Kidney (tissue), 14 donors: ENCODE results near the gene RHOA. TPM values are rescaled to one million over a fixed set of nuclear protein-coding genes. Genes with fewer than 3 reads are reported as not detected.

Experiments
- DNase-seq, 5 donors: peaks; one replicate each; pipeline ENCODE4 v3.0.0-alpha.2; 2013 to 2020
- FAIRE-seq: peaks from 2 replicates; lab custom pipeline; 2012; peaks lifted over from hg19 to GRCh38; lab: Jason Lieb, UNC
- H3K27ac ChIP-seq, 2 donors: one replicate each; pipeline ENCODE4 v1.7.0; 2013; ENCODE audit warnings: low read depth in 2 of 2, low read length in 2 of 2, inconsistent platforms in 1 of 2
- H3K27me3 ChIP-seq: one replicate; pipeline ENCODE4 v1.7.1; 2013; ENCODE audit warnings: low read length, inconsistent platforms; ENCODE audit not compliant: control insufficient read depth, insufficient read depth
- H3K36me3 ChIP-seq, 3 donors: one replicate each; pipeline versions ENCODE4 v1.7.0 to v1.7.1; 2013; ENCODE audit warnings: low read length in 3 of 3, control low read depth in 1 of 3, inconsistent platforms in 1 of 3; ENCODE audit not compliant: insufficient read depth in 3 of 3, control insufficient read depth in 2 of 3
- H3K4me1 ChIP-seq, 3 donors: one replicate each; pipeline versions ENCODE4 v1.7.0 to v1.7.1; 2013; ENCODE audit warnings: low read length in 3 of 3, inconsistent platforms in 1 of 3, low read depth in 1 of 3; ENCODE audit not compliant: control insufficient read depth in 2 of 3, insufficient read depth in 2 of 3
- H3K4me3 ChIP-seq, 3 donors: one replicate each; pipeline versions ENCODE4 v1.7.0 to v1.8.1; 2013; ENCODE audit warnings: low read length in 3 of 3, control low read depth in 1 of 3, inconsistent platforms in 1 of 3
- H3K9ac ChIP-seq, 3 donors: one replicate each; pipeline versions ENCODE4 v1.7.0 to v1.7.1; 2013; ENCODE audit warnings: low read length in 3 of 3, control low read depth in 1 of 3, inconsistent platforms in 1 of 3
- H3K9me3 ChIP-seq, 3 donors: one replicate each; pipeline versions ENCODE4 v1.7.0 to v1.7.1; 2013; ENCODE audit warnings: low read length in 3 of 3, control low read depth in 1 of 3, inconsistent platforms in 1 of 3; ENCODE audit not compliant: control insufficient read depth in 2 of 3, insufficient read depth in 1 of 3
- CTCF ChIP-seq: IDR thresholded peaks from 3 replicates; pipeline ENCODE4 v1.5.1; 2012; ENCODE audit warnings: mild to moderate bottlenecking, moderate library complexity, borderline replicate concordance; ENCODE audit not compliant: insufficient read depth; ENCODE audit errors: extremely low read depth
- intact Hi-C: fragments of 100-400 bp; cut with DNase I; formaldehyde crosslinking; loops from one replicate; pipeline ENCODE4 v1.11.1; 2022
- polyA plus RNA-seq: library from polyadenylated mRNA; stranded (reverse); fragments of 350-450 nt; fragmentation: Illumina TruSeq; extraction: RNeasy Lipid Tissue Mini Kit (QIAGEN cat#74804); gene quantifications from one replicate; pipeline ENCODE4 v1.2.3, GENCODE V29; 2014; ENCODE audit warnings: low read depth, low replicate concordance; ENCODE audit not compliant: insufficient read depth
- total RNA-seq: library from RNA; stranded (reverse); fragmentation: NEBNext Ultra II Directional; extraction: Animal tissue kit (Norgen Biotek cat#: 25700); gene quantifications from one replicate; pipeline ENCODE4 v1.2.1, GENCODE V29; 2021
- donor health status: control.
- donor health status: control.
- donor health status: control.
- donor health status: control.
- donor health status: control.
- donor health status: DM: yes; HTN: yes; CAD: no.
- donor health status: Normal renal cell carcinoma (clear cell type).

RHOA gene
- total and polyA plus RNA-seq, 2 donors from 2014 or later, result 345 to 709 TPM

GRCh38 chr3:49454458-49454857, 42.7 kb upstream of the RHOA start:
- Histone ChIP-seq H3K9me3 (no peaks in the 10 kb centered on the region), H3K4me1 (peaks cover 0 to 14% (median 11%) of the 10 kb centered on the region in 3 donors), H3K4me3 (no peak overlapping the region), H3K36me3 (no peaks in the 10 kb centered on the region), H3K27me3 (no peaks in the 10 kb centered on the region), H3K9ac (no peak overlapping the region), H3K27ac (peak overlapping the region in 1 of 2 donors; percentile 62)
- FAIRE-seq (no peak), DNase-seq (peak in 4 of 5 donors; percentile 52 to 82 (median 64))
- peak; percentile 47 for TF ChIP-seq CTCF
- intact Hi-C loops, result no loop called here

- DNase-seq (no peak), FAIRE-seq (no peak)
- Histone ChIP-seq H3K9ac (no peak overlapping the region), H3K27ac (no peak overlapping the region), H3K27me3 (no peaks in the 10 kb centered on the region), H3K9me3 (no peaks in the 10 kb centered on the region), H3K4me1 (peaks cover 0 to 7% (median 6%) of the 10 kb centered on the region in 3 donors), H3K36me3 (no peaks in the 10 kb centered on the region), H3K4me3 (no peak overlapping the region)
- intact Hi-C loops, result no loop called here
- no peak for TF ChIP-seq CTCF
Observed at GRCh38 chr3:49453621-49454020, 41.8 kb upstream of the RHOA start.

- H3K4me3 ChIP-seq, result no peak overlapping the region
- H3K27me3 ChIP-seq, result no peaks in the 10 kb centered on the region
- TF ChIP-seq CTCF, result no peak
- FAIRE-seq (no peak), DNase-seq (no peak)
- no peak overlapping the region for H3K9ac ChIP-seq
- H3K9me3 ChIP-seq, result no peaks in the 10 kb centered on the region
- no peak overlapping the region for H3K27ac ChIP-seq
- no peaks in the 10 kb centered on the region for H3K36me3 ChIP-seq
- intact Hi-C loops, result loop anchor here (10.0 kb wide), 1 partner anchor 151 kb away; no protein-coding TSS in a partner anchor
- H3K4me1 ChIP-seq, result peaks cover 0 to 4% (median 0%) of the 10 kb centered on the region in 3 donors
Observed at GRCh38 chr3:49445391-49445790, 33.6 kb upstream of the RHOA start.

- no peak for FAIRE-seq
- no peak for TF ChIP-seq CTCF
- H3K27ac ChIP-seq, result no peak overlapping the region
- no peak overlapping the region for H3K9ac ChIP-seq
- intact Hi-C loops, result no loop called here
- no peaks in the 10 kb centered on the region for H3K27me3 ChIP-seq
- no peaks in the 10 kb centered on the region for H3K36me3 ChIP-seq
- no peak overlapping the region for H3K4me3 ChIP-seq
- H3K4me1 ChIP-seq, result peaks cover 0 to 3% (median 0%) of the 10 kb centered on the region in 3 donors
- no peaks in the 10 kb centered on the region for H3K9me3 ChIP-seq
- no peak for DNase-seq
Observed at GRCh38 chr3:49434731-49435130, 23.0 kb upstream of the RHOA start.
